NCI-H226 (cell line): ENCODE measurements around the gene DNAJC5.

Experiments
- DNase-seq: peaks from one replicate; pipeline ENCODE4 v3.0.0-alpha.2; 2015

DNAJC5 gene

GRCh38 chr20:63942250-63942951 is 47.5 kb downstream of the DNAJC5 start:
- no peak for DNase-seq

DNA sequence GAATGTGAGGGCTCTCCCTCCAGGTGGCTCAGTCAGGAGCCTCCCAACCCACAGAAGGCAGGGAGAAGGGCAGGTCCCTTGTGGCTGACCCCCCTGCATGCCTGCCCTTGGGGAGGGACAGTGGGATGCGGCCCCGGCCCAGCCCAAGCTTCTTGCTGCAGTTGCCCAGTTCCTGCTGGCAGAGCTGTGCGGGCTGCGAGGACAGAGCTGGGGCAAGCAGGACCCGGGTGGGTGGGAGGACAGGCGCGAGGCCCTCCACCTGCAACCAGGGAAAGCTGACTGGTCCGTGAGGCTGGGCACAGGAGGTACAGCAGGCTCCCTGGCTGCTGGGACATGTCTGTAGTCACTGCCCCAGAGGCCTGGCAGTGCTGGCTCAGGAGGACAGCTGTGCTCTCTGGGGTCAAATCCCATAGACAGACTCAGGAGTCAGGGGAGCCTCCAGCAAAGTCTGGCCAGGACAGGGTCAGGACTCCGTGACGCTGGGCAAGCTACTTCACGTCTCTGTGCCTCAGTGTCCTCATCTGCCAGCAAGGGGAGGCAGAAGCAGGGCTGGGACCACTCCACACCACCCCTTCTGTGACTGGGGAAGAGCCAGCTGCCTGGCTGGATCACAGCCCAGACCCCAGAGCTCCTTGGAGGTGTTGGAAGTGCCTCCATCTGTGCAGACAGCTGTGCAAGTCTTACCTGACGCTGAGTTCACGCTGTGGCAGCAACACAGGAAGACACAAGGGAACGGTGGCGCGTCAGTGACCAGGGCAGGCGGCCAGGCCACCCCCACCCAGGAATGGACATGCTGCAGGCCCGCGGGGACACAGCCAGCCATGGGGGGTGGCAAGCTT is 48.3 kb downstream of the DNAJC5 start:
- DNase-seq: no peak

DNA sequence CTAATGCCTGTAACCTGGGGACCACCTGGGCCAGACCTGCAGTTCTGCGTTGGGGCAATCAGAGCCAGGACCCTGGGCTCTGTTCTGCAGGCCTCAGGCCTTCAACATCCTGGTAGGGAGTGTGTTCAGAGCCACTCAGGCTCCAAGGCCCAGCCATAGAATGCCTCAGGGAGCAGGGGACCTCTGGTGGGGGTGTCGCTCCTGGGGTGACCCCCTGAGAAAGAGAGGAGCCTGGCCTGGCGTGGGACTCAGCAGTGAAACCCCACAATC is 48.8 kb downstream of the DNAJC5 start:
- no peak for DNase-seq

DNA sequence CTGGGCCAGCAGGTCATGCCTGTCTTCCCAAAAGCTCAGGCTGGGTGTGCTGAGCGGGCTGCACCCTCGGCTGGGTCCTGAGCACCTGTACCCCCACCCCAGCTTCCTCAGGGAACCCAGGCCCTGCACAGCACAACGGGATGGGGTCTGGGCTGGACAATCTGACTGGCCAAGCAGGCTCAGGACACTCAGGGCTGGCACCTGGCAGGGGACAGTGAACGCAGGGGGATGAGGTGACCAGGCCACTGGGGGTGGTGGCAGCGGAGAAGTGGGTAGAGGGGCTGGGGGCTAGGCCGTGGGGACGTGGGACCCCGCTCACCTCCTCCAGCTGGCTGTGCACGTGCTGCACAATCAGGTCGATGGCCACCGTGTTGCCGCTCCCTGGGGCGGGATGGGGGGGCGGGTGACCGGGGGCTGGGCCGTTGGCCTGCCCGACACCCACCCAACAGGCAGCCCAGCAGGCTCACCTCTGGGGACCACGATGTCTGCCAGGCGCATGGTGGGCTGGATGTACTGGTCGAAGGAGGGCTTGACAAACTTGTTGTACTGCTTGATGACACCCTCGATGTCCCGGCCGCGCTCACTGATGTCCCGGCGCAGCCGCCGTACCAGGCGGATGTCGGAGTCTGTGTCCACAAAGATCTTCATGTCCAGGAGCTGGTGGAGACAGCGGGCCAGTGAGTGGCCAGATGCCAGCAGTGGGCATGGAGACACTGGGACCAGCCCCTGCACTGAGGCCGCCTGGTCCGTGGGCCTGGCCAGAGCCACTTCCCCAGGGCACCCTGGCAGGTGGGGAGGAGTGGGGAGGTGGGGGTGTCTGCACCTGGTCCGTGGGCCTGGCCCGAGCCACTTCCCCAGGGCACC is 49.4 kb downstream of the DNAJC5 start:
- no peak for DNase-seq

DNA sequence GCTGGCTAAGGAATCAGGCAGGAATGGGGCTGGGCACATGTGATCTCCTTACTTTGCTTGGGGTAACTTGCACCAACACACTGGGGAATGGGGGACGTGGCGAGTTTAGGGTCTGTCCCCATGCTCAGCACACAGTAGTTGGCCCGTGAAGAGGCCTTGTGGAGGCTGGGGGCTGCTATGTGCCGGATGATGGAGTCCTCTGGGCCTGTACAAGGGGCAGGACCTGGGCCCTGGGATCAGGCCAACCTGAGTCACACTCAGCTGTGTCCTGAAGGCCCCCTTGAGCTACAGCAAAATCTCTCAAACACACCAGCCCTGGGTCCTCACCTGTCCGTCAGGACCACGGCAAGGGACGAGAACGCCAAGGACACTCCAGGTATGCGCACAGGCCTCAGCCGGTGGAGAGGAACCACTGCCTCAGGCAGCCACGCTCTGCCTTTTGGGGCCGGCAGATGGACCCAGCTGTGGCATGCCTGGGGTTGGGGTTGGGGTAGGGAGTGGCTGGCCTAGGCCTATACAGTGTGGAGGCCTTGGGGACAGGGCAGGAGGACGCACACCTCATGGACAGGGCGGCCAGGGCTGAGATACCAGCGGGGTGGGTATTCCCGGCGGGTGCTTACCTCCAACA is 50.2 kb downstream of the DNAJC5 start:
- DNase-seq: no peak

DNA sequence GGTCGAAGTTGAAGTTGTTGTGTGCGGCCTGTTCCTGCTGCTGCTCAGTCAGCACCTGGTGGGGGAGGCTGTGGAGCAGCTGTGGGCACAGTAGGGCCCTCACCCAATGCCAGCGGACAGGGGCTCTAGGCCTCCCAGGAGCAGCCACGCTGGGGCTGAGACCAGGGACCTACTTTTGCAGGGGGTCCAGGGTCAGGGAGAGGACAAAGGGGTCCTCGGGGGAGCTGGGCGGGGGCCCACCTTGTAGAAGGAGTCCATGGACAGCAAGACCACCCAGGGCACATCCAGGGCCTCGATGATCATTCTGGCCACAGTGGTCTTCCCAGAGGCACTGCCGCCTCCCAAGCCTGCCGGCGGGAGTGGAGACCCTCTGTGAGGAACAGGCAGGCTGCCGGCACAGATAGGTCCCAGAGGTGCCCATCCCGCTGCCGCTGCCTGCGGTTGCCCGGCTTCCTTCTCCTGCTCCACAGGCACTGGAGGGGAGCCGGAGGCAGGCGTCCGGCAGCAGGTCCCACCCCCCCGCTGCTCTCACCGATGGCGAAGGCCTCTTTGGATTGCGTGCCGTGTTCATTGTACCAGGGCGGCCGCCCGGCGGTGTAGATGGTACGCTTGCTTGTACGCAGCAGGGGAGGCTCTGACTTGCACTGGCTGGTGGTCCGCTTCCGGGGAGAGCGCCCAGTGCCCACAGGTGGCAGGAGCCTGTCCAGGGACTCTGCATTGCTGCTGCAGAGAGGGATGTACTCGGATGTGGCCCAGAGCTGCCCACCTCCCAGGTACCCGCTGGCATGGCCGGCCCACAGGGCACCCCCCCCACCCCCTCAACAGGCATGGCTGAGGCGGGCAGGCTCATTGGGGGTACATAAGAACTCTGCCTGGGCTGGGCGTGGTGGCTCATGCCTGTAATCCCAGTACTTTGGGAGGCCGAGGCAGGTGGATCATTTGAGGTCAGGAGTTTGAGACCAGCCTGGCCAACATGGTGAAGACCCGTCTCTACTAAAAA is 51.3 kb downstream of the DNAJC5 start:
- DNase-seq: no peak

- DNase-seq: no peak
These were observed 52.2 kb downstream of the DNAJC5 start for GRCh38 chr20:63946986-63947637.

DNA sequence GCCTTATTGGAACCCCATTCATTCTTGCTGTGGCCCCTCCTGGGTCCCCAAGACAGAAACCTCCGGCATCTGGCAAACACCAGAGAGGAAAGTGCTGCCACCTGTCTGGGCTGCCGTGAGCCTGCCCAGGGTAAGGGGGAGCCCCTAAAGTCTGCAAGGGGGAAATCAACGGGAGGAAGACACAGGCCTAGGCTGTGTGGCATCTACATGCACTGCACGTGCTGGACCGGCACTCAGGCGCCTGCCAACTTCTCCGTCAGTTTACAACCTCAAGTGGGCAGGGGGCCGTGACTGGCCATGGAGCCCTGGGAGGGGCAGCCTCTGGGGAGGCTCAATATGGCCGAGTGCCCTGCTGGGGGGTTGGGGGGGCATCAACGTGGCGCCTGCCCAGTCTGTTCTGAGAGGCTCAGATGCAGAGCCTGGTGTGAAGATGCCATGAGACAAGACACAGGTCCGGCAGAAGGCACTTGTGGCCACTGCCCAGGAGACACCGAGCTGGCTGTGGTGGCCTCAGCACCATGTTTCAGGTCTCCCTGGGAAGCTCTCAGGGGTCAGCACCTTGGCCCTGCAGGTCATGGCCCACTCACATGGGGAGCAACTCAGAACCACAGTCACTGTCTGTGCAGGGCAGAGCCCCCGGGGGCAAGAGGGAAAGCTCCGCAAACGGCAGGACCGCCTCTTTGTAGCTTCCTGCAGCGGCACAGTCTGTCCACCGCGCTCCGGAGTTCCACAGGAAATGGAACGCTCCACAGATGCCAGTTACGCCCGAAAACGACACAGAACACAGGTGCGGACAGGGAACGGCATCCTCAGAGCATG is 52.9 kb downstream of the DNAJC5 start:
- no peak for DNase-seq

DNA sequence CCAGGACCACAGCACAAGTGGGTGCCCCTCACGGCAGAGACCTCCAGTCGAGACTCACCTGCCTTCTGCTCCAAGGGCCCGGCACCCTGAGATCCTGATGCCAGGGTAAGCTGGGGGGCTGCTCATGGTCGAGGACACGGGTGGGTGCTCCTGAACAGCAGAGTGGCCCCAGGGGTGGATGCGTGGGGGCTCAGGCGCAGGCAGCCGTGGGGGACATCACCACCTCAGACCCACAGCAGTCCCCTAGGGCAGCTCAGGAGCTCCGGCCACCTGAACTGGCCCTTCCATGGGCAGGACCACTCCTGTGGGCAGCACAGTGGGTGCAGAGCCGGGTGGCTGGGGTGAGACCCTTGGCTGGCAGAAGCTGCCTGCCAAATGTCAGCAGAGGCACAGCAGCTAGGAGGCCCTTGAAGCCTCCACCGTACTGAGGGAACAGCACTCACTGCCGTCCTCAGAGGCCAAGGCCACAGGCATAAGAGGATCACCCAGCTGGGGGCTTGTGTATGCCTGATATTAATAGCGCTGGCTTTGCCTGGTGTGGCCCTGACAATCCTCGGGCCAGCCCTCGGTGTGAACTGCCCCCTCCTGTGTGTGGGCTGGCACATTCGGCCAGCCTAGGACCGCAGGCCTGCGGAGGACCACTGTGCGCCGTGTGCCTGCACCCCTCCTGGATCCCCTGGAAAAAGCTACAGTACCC is 55.9 kb downstream of the DNAJC5 start:
- no peak for DNase-seq

DNA sequence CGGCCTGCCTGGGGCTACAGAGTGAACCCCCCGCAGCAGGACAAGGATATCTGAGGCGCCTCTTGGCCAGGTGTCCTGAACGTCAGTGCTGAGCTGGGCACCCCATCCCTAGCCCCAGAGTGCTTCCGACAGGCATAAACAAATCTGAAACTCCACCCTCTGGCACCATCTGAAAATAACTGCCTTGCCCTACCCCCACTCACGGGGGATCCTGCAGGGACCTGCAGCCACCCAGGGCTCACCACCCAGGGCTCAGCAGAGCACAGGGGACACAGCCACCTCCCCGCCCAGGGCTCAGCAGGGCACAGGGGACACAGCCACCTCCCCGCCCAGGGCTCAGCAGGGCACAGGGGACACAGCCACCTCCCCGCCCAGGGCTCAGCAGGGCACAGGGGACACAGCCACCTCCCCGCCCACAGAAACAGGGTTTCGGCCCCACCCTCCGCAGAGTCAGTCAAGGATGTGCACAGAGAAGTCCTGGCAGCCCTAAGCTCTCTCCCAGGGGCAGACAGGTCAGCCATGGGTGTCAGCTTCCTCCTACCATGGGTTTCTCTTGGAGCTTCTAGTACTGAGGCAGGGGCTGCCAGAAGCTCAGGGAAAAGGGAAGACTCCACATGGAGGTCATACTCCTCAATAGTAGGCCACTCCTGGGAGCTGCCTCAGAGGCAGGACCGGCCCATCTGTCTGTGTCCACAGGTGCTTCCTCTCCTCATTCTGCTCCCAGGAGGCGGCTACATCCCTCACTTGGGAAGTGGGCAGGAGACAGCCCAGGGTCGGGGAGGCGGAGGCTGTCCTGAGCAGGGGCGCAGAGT is 56.7 kb downstream of the DNAJC5 start:
- DNase-seq: no peak

GRCh38 chr20:63952210-63952535 is 57.2 kb downstream of the DNAJC5 start:
- DNase-seq: no peak

GRCh38 chr20:63952769-63953168 is 57.8 kb downstream of the DNAJC5 start:
- DNase-seq: no peak

- no peak for DNase-seq
These were observed 59.0 kb downstream of the DNAJC5 start for GRCh38 chr20:63953764-63954429.

DNA sequence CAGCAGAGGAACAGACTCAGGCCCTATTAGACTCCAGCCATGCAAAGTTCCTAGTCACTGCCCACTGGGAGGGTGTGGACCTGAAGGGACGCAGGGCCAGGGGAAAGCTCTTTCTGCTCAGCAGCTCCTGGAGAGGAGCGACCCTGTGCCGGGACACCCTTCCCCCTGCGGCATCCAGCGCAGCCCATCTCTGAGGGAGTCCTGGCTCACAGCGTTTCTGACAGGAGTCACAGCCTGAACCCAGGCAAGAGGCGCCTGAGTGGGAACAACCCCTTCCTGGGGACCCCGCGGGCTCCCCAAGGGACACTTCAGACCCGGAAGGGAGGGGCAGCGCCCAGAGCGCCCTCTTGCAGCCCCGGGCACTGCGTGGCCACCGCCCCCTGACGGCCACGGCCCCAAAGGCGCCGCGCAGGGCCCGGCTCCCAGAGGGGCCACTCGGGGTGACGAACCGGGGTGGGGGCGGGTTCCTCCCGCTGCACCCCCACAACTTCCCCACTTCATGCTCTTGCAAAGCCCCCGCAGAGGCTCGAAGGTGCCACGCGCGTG is 60.4 kb downstream of the DNAJC5 start:
- peak; percentile 27 for DNase-seq

- peak; percentile 60 for DNase-seq
These were observed 61.1 kb downstream of the DNAJC5 start, which contains the start of gene UCKL1 for GRCh38 chr20:63955827-63956663. Gene UCKL1, minus strand, starts transcription at chr20:63956416. Its CDS starts 44 bp downstream, at chr20:63956372.

- no peak for DNase-seq
These were observed 61.7 kb downstream of the DNAJC5 start for GRCh38 chr20:63956664-63957003.
